GM18868 (cell line): ENCODE measurements around the gene PRKG1.
"Not testable (repeated sequence)": the region's sequence is repeated elsewhere in the genome, so short reads cannot be mapped to it uniquely, and the experiment has no call there.

Experiments used
- ATAC-seq: cut with Tn5 transposase; IDR thresholded peaks from one replicate; pipeline ENCODE4 v1.9.1; 2021; ENCODE audit warnings: mild to moderate bottlenecking, moderate library complexity; ENCODE audit not compliant: unreplicated experiment

Gene PRKG1

DNA sequence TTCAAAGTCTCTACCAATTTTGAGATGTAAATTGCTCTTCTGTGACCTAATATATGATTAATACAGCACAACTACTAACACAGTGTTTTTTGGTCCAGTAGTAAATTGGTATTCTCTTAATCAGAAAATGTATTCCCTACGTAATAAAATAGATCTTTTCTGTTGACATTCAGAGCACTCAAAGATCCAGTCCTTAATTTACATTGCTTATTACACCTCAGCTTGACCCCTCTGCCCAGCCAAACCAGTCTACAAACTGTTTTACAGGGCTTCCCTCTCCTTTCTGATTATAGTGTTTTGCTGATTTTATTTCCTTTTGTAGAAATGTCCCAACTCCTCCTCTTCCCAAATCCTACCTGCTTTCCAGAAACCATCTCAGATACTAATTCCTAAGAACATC is 293.4 kb downstream of the PRKG1 start:
- ATAC-seq: no peak

- ATAC-seq: no peak
Observed at GRCh38 chr10:51368943-51369342, 294.7 kb downstream of the PRKG1 start.

DNA sequence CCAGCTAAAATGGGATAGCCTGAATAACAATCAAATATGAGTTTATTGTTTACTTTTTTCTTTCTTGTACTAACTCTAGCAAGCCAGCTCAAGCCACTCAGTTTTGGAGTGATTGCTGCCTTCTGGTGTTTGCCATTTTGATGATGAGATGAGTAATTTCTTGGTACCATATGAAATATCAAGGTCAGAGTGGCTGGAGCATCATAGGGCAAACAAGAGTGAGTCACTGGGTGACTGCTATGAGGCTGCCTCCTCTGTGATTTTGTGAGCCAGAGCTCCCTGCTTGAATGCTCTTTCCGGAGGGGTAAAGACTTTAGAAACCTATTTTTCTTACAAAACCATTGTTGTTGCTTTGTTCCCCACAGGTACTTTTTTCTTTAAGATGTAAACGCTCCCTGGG is 295.6 kb downstream of the PRKG1 start:
- ATAC-seq: no peak

DNA sequence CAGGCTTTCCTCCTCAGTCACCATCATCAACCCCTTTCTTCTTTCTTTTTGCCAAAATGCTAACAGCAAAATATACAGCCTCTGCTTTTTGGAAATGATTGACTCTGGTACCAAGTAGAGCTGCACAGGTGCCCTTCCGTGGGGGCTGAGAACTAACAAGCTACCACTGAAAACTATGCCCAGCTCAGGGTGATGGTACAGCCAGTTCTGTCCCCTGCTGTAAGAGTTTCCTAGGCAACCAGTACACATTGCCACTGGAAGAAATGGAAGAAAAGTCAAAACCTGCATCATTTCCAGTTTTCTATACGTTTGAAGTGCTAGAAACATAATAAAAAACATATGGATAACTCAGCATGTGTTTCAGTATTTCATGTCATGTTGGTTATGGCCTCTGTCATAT is 297.5 kb downstream of the PRKG1 start:
- ATAC-seq: no peak

DNA sequence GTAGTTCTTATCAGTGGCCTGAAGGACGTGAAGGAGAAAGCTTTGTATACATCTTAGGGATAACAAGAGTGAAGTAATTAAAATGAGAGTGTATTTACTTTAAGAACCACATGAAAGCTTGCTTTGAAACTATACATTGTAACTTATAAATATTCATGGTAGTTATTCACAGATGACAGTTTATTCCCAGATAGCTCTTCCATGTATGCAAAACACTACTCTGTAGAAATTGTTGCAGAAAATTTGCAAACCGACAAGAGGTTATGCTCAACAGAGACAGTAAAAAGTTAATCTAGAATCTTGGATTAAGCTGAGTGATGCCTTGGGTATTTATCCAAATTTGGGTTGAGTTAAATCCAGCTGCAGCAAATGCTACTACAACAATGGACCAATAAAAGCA is 301.5 kb downstream of the PRKG1 start:
- no peak for ATAC-seq

GRCh38 chr10:51377070-51377931 is 303.0 kb downstream of the PRKG1 start:
- ATAC-seq: no peak

DNA sequence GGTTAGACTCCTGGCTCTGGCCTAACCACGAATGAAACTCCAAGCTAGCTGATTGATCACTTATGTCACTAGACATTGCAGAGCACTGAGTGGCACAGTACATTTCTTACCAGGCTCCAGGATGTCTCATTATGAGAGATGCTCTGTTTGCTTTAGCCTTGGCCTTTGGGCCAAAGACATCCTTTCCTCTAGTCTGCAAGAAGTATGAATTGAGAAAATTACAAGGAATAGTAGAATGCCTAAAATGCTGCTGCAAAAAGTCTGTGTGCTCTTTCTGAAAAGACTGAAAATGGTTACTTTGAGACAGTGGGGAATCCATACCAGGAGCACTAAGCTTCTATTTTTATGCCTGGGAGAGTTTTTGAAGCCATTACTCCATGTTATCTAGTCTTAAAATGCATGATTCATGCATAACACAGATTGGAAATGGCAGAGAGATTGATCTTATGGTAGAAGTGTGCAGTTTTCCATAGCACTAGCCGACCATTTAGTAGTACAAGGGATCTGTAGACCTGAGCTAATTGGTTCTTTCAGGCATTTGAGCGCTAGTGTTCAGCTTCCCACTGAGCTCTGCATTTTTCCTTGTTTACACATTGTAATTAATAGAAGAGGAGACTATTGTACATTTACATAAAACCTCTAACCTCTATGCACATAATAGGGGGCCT is 303.8 kb downstream of the PRKG1 start:
- no peak for ATAC-seq

DNA sequence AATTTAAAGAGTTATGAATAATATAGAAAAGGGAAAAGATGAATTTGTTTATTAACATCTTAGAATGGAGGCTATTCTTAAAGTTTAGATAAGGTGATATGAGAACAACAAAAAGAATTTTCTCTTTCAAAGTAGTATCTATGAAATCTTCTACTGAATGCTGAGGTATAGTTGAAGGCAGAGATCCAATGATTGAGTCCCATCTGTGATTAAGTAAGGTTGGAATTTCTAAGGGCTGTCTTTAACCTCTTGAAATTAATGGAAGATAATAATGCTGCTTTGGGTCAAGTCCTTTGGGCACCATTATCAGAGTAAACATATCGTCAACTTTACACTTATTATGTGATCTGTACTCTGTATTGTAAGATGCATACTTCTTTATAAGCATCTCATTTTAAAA is 307.9 kb downstream of the PRKG1 start:
- no peak for ATAC-seq

DNA sequence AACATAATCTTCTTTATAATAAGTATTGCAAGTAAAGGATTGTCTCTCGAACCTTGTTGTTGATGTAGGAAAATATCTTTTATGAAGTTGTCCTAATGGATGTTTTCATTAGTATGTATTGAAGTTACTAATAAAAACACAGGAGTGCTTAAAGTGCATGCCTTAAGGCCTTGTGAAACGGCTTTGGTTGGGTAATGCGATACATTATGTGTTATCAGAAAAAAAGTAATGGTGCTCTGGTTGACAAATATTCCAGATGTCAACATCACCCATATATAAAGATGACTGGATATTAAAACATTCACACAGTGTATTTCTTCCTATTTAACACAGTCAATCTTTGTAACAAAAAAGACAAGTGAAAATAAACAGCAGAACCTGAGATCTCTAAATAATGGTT is 310.7 kb downstream of the PRKG1 start:
- no peak for ATAC-seq

DNA sequence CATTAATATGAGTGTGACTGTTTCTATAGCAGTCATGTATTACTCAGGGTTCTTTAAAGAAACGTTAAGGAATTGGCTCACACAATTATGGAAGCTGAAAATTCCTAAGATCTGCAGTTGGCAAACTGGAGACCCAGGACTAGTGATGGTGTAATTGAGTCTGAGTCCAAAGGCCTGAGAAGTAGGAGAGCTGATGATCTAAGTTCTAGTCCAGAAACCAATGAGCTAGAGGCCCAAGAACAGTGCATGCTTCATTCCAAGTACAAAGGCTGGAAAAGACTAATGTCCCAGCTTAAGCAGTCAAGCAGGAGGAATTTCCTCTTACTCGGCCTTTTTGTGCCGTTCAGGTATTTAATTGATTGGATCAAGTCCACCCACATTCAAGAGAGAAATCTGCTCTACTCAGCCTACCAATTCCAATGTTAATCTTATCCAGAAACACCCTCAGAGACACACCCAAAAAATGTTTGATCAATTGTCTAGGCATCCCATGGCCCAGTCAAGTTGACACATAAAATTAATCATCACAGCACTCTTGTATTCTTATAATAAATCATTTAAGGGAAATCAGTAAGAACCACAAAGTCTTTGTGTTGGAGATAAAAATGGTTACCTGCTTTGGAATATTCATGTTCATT is 312.1 kb downstream of the PRKG1 start:
- no peak for ATAC-seq

DNA sequence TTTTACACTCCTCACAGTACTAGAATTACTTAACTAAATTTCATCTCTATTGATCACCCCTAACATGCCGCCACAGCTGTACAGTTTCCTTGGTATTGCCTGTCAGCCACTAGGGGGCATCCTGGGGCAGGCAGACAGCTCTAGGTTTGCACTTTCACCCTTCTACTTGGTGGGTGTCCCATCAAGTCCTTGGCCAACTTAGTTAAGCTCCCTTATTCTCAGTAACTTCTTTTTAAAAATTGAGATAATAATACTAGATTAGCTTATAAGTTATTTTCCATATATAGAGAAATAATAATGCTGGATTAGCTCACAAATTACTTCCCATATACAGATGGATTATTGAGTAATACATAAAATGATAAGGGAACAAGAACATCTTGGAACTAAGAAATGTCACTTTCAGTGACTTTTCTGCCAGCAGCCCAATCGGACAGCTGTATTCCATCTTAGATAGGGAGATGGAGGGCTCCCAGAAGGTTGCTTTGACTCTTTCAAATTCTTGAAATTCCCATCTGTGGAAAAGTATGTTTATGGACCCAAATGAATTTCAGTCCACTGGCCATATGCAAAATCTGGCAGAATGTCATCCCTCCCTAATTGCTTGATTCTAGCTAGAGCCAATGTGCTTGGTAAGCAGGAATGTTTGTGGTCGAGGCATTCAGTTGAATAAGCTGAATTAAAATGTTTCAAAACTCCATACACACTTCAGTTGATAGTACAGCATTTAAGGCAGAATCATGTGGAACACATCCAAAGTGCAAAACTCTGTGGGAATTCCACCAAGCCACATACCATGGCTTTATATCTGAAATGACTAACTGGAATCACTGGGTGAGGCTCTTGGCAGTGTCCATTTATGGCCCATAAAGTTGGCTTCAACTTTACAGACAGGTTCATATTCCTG is 315.4 kb downstream of the PRKG1 start:
- ATAC-seq: peak; percentile 96

DNA sequence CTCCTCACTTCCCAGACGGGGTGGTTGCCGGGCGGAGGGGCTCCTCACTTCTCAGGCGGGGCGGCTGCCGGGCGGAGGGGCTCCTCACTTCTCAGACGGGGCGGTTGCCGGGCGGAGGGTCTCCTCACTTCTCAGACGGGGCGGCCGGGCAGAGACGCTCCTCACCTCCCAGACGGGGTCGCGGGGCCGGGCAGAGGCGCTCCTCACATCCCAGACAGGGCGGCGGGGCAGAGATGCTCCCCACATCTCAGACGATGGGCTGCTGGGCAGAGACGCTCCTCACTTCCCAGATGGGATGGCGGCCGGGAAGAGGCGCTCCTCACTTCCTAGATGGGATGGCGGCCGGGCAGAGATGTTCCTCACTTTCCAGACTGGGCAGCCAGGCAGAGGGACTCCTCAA is 318.7 kb downstream of the PRKG1 start:
- ATAC-seq: not testable (repeated sequence)

DNA sequence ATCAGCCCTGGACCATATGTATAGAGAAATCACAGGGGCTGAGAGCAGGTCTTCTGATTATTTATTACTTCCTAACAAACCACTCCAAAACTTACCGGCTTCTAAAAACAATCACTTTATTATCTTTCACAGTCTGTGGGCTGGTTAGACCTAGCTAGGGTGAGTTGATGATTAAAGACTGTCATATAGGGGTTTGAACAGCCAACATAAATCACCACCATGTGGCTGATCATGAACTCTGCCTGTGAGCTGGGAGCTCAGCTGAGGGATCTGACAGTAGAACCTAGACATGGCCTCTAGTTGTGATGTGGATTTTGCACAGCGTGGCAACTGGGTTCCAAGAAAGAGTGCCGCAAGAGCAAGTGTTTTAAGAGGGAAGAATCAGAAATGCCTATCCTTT is 319.8 kb downstream of the PRKG1 start:
- ATAC-seq: no peak

- ATAC-seq: no peak
Observed at GRCh38 chr10:51397244-51397643, 323.0 kb downstream of the PRKG1 start.

DNA sequence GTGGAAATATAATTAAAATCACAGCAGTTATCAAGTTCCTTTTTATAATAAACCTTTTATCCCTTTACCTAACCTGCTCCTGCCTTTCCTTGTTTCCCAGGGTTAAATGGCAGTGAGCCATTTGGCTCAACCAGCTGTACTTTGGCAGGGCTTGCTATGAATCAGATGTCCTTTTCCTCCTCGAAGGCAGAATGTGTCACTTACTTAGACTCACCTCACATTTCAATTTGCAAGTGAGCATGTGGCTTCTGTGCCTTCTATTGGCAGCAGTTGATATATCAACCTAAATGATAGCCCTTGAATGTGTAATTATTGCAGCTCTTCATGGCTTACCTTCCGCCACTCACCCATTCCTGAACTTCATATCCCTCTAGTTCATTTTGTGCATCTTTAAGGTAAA is 323.4 kb downstream of the PRKG1 start:
- no peak for ATAC-seq

- no peak for ATAC-seq
Observed at GRCh38 chr10:51399840-51400239, 325.6 kb downstream of the PRKG1 start.

DNA sequence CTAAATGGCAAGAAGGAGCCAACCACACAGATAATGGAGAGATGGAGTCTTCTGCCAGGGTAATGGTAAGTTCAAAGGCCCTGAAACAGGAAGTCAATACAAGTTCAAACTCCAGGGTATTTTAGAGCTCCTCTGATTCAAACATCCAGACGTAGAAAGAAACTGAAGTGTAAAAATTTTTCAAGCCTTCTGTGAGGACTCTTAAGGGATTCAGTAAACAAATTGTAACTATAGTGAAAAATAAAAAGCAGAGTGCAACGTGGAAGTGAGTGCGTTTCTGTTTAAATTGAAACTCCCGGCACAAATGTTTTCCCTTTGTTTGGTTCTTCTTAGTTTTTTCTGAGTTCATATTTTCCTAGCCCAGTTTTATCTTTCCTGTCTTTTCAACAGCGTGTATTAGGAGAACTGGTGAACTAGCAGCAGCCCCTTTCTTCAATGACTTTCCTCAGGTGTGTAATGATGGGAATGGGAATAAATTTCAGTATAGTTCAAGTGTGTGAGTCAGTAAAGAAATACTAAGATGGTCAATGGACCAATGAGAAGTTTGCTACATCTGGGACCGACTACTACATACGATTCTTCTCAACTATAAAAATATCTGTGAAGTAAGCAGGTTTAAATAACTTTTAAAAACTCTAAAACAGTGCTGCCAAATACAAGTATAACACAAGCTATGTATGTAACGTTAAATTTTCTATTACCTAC is 326.3 kb downstream of the PRKG1 start:
- no peak for ATAC-seq

GRCh38 chr10:51403521-51403920 is 329.2 kb downstream of the PRKG1 start:
- no peak for ATAC-seq

DNA sequence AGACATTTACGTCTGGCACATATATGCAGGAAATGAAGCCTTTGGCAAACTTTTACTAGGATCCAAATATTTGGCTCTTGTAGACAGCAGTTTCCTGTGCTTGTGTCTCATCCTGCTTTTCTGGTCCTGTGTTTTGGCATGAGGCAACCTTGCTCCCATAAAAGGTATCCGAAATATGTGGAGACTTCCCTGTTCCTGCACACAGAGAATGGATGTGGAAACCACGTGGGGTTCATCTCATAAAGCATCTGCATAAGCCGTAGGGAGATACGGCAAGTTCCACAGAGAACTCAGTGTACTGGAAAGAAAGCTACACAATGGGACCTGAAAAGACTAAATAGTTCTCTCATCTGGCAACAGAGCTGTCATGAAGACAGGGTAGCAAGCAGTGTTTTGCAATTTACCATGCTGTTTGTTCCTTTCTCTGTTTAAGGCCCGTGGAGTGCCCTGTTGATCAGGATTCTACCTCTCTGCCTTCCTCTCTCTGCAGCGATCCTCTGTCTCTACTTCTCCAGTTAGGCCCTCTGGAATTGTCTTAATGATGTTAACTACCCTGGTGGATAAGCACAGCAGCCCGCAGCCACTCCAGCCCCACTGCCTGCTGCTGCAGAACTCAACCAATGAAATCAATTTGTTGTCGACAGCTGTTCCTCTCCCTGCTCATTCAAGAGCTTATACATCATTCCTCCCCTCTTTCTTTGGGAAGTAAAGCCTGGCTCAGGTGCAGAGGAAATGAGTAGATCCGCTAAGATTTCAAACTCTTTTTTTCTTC is 331.5 kb downstream of the PRKG1 start:
- no peak for ATAC-seq

- no peak for ATAC-seq
Observed at GRCh38 chr10:51406581-51406980, 332.3 kb downstream of the PRKG1 start.
